Measurements from ENCODE around the gene CADM1. TPM values are rescaled to one million over a fixed set of nuclear protein-coding genes. Genes with fewer than 3 reads are reported as not detected.

The CADM1 gene
- total and polyA plus RNA-seq, 8 donors: 6.3 to 38.8 (median 24.5) TPM

GRCh38 chr11:115500547-115501501, 3.4 kb downstream of the CADM1 start:
- H3K9me3 ChIP-seq: no peaks in the 10 kb centered on the region
- H3K4me1 ChIP-seq: peaks cover 0 to 13% (median 6%) of the 10 kb centered on the region in 3 donors
- peak overlapping the region in 1 of 4 donors; percentile 21 for H3K27ac ChIP-seq
- H3K27me3 ChIP-seq: peaks cover 0 to 33% (median 2%) of the 10 kb centered on the region in 4 donors
- no peaks in the 10 kb centered on the region for H3K36me3 ChIP-seq
- intact Hi-C loops (cut with DNase I): loop anchor here in 1 of 3 donors (10.0 kb wide), 1 partner anchor 166 kb away; no protein-coding TSS in a partner anchor
- WGBS, 2 donors: 32% methylated on average over 14 of the region's 14 CpGs
- TF ChIP-seq, protein P1, sequence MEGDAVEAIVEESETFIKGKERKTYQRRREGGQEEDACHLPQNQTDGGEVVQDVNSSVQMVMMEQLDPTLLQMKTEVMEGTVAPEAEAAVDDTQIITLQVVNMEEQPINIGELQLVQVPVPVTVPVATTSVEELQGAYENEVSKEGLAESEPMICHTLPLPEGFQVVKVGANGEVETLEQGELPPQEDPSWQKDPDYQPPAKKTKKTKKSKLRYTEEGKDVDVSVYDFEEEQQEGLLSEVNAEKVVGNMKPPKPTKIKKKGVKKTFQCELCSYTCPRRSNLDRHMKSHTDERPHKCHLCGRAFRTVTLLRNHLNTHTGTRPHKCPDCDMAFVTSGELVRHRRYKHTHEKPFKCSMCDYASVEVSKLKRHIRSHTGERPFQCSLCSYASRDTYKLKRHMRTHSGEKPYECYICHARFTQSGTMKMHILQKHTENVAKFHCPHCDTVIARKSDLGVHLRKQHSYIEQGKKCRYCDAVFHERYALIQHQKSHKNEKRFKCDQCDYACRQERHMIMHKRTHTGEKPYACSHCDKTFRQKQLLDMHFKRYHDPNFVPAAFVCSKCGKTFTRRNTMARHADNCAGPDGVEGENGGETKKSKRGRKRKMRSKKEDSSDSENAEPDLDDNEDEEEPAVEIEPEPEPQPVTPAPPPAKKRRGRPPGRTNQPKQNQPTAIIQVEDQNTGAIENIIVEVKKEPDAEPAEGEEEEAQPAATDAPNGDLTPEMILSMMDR (IDR thresholded peaks at IDR 0.05): no peak
- H3K4me3 ChIP-seq: no peak overlapping the region
- DNase-seq: no peak
- no peak for FAIRE-seq
- ATAC-seq: no peak

- DNase-seq: no peak
- WGBS, 2 donors: 53 to 59% methylated on average over 2 of the region's 2 CpGs
- Histone ChIP-seq H3K9me3 (no peaks in the 10 kb centered on the region), H3K4me3 (no peak overlapping the region), H3K27ac (no peak overlapping the region), H3K27me3 (peaks cover 0 to 33% (median 2%) of the 10 kb centered on the region in 4 donors), H3K4me1 (peaks cover 0 to 13% (median 6%) of the 10 kb centered on the region in 3 donors), H3K36me3 (no peaks in the 10 kb centered on the region)
- ATAC-seq: no peak
- intact Hi-C loops (cut with DNase I): loop anchor here in 1 of 3 donors (10.0 kb wide), 1 partner anchor 165 kb away; no protein-coding TSS in a partner anchor
- TF ChIP-seq, protein P1 (IDR thresholded peaks at IDR 0.05): no peak
- no peak for FAIRE-seq
Observed at GRCh38 chr11:115499891-115500290, 4.3 kb downstream of the CADM1 start.

GRCh38 chr11:115499241-115499799, 4.9 kb downstream of the CADM1 start:
- peaks cover 0 to 34% (median 2%) of the 10 kb centered on the region in 4 donors for H3K27me3 ChIP-seq
- DNase-seq: no peak
- no peaks in the 10 kb centered on the region for H3K36me3 ChIP-seq
- no peak for ATAC-seq
- FAIRE-seq: no peak
- H3K4me3 ChIP-seq: no peak overlapping the region
- H3K4me1 ChIP-seq: peaks cover 0 to 13% (median 6%) of the 10 kb centered on the region in 3 donors
- TF ChIP-seq, protein P1 (IDR thresholded peaks at IDR 0.05): no peak
- intact Hi-C loops (cut with DNase I): no loop called here
- H3K9me3 ChIP-seq: no peaks in the 10 kb centered on the region
- WGBS, 2 donors: 58 to 61% methylated on average over 4 of the region's 4 CpGs
- H3K27ac ChIP-seq: no peak overlapping the region

GRCh38 chr11:115498354-115498753, 5.9 kb downstream of the CADM1 start:
- DNase-seq: no peak
- Histone ChIP-seq H3K9me3 (no peaks in the 10 kb centered on the region), H3K27ac (no peak overlapping the region), H3K4me3 (no peak overlapping the region), H3K36me3 (no peaks in the 10 kb centered on the region), H3K27me3 (peaks cover 0 to 39% (median 2%) of the 10 kb centered on the region in 4 donors), H3K4me1 (peaks cover 0 to 9% (median 6%) of the 10 kb centered on the region in 3 donors)
- TF ChIP-seq, protein P1 (IDR thresholded peaks at IDR 0.05): no peak
- no peak for ATAC-seq
- WGBS, 2 donors: 59 to 66% methylated on average over 9 of the region's 9 CpGs
- intact Hi-C loops (cut with DNase I): no loop called here
- FAIRE-seq: no peak
